Tibial nerve (tissue), 4 donors: Measurements from ENCODE around the gene SLC2A3.

Experiments
- CTCF ChIP-seq, 5 experiments: fragments of 200-600 bp in 3 of 5; fragments of 450-650 bp in 2 of 5; sonication (generic) in 3 of 5; IDR thresholded peaks; one replicate each; pipeline ENCODE4 v1.5.1; 2016 to 2019; ENCODE audit warnings: antibody characterized with exemption in 5 of 5, mild to moderate bottlenecking in 3 of 5, moderate library complexity in 2 of 5
- EP300 ChIP-seq, 2 donors: sonication (generic); formaldehyde crosslinking; IDR thresholded peaks; one replicate each; pipeline ENCODE4 v1.6.1; 2017; ENCODE audit warnings: antibody characterized with exemption in 2 of 2, mild to moderate bottlenecking in 1 of 2

GRCh38 chr12:7951671-7952070, 15.7 kb upstream of the SLC2A3 start:
- TF ChIP-seq CTCF (IDR thresholded peaks at IDR 0.05) (no peak), EP300 (IDR thresholded peaks at IDR 0.05) (no peak)
